HG03135 (cell line): Measurements from ENCODE around the gene TBC1D1.
A peak's percentile ranks its signal among the peaks of the same experiment; 100 is the strongest.

Experiments
- ATAC-seq: cut with Tn5 transposase; IDR thresholded peaks from one replicate; pipeline ENCODE4 v1.9.1; 2021; ENCODE audit warnings: mild to moderate bottlenecking, moderate library complexity; ENCODE audit not compliant: unreplicated experiment

TBC1D1 gene

GRCh38 chr4:38161208-38162113 is 270.6 kb downstream of the TBC1D1 start:
- peak; percentile 24 for ATAC-seq

DNA sequence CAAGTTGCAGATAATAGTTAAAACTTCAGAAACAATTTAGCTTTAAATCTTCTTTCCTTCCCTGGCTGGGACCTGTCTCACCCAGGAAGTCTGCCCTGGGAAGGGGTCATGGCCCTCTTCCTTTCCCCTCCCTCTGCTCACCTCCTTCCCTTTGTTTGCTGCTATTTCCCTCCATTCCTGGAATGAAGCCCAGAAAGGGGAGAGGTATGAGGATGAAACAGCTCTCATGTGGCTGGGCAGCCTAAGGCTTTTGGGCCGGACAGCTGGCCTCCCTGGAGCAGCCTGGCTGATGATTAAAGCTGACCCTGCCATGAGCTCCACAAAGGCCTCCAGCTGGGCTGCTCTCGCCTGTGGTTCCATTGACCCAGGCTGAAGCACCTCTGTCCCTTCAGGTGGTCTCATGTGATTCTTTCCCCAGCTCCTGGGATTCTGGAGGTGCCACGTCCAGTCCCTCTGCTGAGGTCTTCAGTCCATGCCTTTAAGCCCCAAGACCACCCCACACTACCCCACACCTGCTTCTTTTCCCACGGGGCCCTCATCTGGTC is 271.4 kb downstream of the TBC1D1 start:
- no peak for ATAC-seq

DNA sequence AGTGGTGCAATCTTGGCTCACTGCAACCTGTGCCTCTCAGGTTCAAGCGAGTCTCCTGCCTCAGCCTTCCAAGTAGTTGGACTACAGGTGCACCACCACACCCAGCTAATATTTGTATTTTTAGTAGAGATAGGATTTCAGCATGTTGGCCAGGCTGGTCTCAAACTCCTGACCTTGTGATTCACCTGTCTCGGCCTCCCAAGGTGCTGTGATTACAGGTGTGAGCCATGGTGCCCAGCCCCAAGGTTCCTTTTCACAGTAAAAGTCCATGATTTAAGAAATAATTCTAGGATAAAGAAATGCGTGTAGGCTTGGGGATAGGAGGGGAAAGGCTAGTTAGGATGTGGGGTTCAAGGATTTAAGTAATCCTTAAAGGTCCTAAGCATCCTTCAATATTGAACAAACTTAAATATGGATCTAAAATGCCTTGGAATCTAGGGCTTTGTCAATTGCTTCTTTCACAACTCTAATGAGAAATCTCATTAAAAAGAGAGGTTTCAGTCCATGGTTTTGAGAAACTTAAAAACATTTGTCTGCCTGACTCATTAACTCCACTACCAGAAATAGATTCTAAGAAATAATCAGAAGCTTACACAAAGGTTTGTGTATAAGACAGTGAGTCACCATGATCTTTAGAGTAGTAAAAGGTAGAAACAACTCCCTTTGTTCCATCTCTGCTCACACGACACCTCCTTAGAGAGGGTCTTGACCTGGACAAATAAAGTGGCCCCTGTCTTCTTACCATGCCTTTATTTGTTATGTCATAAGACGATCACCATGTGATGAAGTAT is 272.5 kb downstream of the TBC1D1 start:
- ATAC-seq: no peak

GRCh38 chr4:38164346-38164745 is 273.5 kb downstream of the TBC1D1 start:
- ATAC-seq: no peak

DNA sequence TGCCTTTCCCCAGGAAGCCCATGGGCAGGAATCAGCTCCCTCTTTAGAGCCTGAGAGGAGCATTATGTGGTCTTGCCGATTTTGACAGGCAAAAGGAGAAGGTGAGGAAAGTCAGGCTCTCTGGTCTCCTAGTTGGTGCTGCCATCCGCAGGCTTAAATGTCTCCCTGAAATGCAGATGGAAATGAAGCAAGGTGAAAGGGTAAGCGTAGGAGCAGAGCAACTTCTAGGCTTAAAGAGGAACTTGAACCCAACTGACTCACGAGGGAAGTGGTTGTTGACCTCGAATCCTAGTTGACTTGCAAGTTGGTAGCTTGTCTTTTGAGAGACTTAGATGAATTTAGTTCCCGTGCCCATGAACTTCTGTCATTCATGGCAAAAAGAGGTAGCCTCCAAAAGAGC is 275.2 kb downstream of the TBC1D1 start:
- ATAC-seq: no peak

DNA sequence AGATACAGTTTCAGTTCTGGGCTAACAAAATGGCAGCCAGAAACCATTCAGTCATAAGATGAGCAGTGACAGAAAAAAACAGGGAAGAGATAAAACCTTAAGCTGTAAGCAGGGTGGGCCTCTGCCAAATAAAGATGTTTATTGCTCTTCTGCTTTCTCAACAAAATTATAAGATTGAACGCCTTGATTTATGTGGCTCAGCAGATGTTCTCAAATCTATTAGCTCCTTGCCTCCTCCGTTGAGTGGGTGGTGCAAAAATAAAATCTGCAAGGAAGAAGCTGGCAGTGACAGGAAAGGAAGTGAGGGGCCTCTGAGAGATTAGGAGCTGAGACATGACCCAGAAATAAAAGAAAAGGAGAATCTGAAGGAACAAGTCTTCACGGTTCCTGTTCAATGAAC is 275.9 kb downstream of the TBC1D1 start:
- no peak for ATAC-seq

DNA sequence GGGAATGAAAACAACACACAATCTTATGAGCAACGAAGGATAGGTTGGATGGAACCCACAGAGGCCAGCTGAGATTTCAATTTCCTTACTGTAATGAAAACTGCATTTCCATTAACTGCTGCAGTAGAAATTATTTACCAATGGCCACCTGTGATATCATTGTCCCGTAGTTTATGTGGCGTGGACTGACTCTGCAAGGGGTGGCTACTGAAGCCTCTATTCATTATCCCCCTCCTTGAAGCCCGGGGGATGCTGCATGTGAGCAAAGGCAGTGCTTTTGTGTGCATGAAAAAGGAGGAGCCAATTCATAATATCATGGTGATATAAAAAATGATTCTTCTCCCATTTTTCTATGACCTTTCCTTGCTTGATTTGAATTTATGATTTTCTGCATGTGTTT is 277.1 kb downstream of the TBC1D1 start:
- ATAC-seq: no peak

- ATAC-seq: no peak
Measured at GRCh38 chr4:38169524-38169923, 278.6 kb downstream of the TBC1D1 start.

DNA sequence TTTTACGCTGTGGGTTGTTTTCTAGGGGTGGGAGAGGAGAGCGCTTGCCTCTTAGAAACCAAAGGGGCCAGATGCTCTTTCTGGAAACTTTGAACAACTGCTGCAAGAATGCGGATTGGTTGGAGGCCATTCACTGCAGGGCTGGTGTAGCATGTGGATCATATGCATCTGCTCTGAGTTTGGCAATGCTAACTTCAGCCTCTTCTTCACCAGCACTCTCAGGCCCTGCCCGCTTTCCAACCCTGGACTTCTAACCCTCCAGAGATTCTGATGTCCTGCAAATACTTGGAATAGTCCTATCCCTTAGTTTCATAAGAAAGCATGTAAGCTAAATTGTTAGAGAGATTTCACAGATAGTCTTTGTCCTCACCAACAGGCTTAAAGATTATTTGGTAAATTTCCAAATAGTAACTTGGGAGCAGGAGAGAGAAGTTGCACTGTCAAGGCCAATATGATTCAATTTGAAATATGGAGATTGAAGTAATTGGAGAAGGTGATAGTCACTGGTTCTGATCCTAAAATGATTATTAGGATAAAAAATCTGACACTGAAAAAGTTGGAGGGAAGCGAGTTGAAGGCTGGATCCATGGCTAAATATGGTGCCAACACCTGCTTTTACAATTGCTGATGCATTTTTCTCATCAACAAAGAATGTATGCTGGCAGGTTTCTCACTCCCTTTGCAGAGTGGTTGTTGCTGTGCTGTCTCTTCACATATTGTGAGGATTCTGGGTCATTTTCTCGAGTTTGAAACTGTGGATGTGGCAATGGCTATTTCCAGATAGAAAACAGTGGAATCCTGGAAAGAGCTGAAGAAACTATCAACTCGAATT is 279.7 kb downstream of the TBC1D1 start:
- ATAC-seq: no peak

GRCh38 chr4:38172078-38172477 is 281.2 kb downstream of the TBC1D1 start:
- ATAC-seq: no peak

- ATAC-seq: no peak
Measured at GRCh38 chr4:38173935-38174518, 283.1 kb downstream of the TBC1D1 start.

GRCh38 chr4:38174801-38175200 is 283.9 kb downstream of the TBC1D1 start:
- no peak for ATAC-seq

- ATAC-seq: no peak
Measured at GRCh38 chr4:38176165-38176564, 285.3 kb downstream of the TBC1D1 start.

DNA sequence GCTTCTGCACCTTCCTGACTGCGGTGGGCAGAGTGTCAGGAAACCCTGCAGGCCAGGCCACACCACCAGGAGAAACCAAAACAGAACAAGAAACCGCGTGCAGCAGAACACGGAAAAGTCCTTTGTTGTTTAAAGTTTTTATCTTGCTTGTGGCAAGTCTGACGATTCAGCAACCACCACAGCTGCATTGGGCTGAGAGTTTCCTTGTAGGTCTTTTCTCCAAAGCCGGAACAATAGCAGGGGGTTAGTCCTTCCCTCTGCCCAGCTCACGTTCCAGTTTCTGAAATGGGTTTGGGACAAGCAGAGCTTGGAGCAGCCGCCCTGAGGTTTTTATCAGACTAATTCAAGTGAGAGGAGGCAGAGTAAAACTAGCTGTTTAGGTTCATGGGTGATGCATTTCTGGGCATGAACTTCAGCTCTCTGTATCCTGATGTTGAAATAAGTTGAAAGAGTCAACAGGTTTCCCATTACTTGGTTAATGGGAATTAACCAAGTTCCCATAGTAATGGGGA is 286.2 kb downstream of the TBC1D1 start:
- ATAC-seq: no peak

DNA sequence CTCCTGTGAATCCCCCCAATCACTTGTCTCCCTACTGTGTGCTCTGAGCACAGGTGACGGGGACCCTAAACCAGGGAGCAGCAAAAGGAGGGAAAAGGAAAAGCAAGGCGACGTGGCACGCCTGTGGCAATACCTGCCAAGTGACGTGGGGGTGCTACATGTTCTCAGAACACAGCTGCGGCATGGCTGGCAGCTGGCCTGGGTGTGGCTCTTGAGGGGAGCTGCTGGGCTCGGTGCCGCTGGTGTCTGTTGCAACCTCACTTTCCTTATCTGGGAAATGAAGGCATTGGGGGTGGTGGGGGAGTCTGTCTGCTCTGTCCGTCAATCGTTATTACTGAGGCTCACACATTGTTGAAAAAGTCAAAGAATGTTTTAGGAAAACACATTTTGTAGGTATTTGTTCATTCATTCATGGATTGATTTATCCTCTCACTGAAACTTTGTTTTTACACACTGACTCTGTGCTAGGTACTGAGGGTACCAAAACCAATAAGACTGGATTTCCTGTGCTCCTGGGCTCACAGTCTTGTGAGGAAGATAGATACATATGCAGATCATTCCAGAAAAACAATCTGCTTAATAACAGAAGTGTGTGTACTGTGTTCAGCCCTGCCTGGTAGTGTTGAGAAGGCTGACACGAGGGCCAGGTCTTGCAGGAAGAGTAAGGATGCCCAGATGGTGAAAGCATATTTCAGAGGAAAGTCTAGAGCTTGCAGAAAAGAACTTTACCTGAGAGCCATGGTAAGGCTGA is 286.9 kb downstream of the TBC1D1 start:
- no peak for ATAC-seq

DNA sequence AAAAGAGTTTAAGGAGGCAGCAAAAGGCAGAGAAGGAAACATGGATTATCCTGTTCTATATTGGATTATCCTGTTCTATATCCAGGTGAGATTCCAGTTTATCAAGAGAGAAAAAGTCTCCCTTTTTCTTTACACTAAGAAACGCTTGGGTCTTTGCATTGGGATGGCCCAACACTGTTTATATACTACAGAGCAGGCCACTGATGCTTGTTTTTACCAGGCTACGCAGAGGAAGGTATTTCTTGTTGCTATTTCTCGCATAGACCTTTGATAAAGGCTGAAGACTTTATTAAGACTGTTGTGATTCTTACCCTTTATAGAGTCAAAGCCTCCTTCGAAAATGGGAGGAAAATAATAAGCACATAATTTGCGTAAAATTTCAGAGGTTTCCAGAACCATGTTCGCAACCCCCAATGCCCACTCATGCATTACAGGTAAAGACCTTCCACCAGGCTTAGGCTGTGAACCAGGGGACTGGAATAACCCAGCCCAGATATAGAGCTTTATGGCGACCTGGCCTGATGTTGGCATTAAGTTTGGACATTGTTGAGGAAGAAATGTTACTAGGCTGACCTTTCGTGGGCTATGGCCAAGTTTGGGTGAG is 287.6 kb downstream of the TBC1D1 start:
- ATAC-seq: no peak

DNA sequence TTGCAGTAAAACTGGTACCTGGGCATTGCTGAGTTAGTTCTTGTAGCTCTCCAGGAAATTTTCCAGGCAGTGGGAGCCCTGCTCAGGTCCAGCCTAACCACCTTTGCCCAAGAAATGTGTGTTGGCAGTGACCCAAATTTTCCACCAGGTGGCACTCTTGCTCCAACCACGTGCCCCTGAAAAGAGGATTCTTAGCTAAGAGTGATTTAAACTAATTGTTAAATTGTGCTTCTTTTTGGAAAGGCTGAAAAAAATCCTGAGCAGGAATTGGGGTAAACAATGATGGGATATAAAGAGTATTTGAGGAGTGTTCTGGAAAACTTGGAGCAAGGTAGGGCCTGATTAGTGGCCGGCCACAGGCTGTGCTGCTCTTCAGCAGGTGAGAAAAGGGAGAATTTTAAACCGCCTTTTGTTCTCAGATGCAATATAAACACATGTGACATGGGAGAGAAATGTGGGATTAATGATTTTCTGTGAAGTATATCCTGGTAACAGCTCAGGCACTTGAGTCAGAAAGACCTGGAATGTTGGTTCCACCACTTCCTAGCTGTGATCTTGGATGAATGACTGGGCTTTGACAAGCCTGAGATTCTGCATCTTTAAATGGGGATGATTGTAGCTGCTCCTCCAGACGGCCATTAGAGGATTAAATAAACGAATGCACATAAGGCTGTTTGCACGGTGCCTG is 288.9 kb downstream of the TBC1D1 start:
- no peak for ATAC-seq

- no peak for ATAC-seq
Measured at GRCh38 chr4:38180456-38180855, 289.6 kb downstream of the TBC1D1 start.

DNA sequence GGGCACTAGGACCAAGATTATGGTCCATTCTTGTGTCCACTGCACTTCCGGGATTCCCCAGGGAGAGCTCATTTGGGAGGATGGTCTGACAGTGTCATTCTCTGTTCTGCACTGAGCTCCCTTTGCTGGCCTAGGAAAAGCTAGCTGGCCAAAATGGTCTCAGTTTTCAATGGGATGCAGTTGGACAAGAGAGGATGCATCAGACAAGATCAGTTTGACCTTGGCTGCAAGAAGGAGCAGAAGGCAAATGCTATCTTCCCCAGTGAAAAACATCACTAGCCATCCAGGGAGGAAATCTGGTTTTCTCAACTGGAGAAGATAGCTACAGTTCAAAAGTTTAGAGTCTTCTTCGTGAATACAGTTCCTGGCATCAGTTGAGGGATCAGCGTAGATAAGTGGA is 290.4 kb downstream of the TBC1D1 start:
- no peak for ATAC-seq
